Kasumi-1 (cell line): ENCODE measurements around the gene SLC2A10.
"Not testable (repeated sequence)": the region's sequence is repeated elsewhere in the genome, so short reads cannot be mapped to it uniquely, and the experiment has no call there.

ENCODE experiments used
- DNase-seq, 2 experiments: peaks; one replicate each; lab custom pipeline; 2025; lab: John Stamatoyannopoulos, UW

The SLC2A10 gene

GRCh38 chr20:46709459-46710152 is at the start of gene SLC2A10:
Gene SLC2A10 (plus strand): TSS chr20:46709649. CDS start chr20:46709737, 88 bp downstream.
- DNase-seq, result no peak

DNA sequence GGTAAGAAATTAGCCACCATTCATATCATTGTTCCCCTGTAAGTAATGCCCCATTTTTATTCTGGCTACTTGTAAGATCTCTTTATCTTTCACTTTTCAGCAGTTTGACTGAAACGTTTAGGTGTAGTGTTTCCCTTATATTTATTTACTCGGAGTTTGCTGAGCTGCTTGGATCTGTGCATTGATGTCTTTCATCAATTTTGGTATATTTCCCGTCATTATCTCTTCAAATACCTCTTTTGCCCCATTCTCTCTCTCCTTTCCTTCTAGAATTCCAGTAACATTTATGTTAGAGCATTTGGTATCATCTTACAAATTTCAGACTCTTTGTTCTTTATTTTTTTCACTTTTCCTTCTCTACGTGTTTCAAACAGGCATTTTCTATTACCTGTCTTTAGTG is 49.0 kb upstream of the SLC2A10 start:
- DNase-seq, result no peak

- no peak for DNase-seq
Observed at GRCh38 chr20:46661659-46662058, 47.8 kb upstream of the SLC2A10 start.

- DNase-seq, result no peak
Observed at GRCh38 chr20:46663531-46663930, 45.9 kb upstream of the SLC2A10 start.

GRCh38 chr20:46665602-46666001 is 43.8 kb upstream of the SLC2A10 start:
- no peak for DNase-seq

DNA sequence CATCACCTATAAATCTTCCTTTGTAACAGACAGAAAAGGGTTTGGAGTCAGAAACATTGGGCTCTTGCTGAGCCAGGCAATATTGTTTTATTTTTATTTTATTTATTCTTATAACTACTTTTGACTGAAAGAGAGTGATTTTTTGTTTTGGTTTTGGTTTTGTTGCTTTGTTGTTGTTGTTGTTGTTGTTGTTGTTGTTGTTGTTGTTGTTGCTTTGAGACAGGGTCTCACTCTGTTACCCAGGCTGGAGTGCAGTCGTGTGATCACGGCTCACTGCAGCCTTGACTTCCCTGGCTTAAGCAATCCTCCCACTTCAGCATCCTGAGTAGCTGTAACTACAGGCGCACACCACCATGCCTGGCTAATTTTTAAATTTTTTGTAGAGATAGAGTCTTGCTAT is 43.1 kb upstream of the SLC2A10 start:
- no peak for DNase-seq

DNA sequence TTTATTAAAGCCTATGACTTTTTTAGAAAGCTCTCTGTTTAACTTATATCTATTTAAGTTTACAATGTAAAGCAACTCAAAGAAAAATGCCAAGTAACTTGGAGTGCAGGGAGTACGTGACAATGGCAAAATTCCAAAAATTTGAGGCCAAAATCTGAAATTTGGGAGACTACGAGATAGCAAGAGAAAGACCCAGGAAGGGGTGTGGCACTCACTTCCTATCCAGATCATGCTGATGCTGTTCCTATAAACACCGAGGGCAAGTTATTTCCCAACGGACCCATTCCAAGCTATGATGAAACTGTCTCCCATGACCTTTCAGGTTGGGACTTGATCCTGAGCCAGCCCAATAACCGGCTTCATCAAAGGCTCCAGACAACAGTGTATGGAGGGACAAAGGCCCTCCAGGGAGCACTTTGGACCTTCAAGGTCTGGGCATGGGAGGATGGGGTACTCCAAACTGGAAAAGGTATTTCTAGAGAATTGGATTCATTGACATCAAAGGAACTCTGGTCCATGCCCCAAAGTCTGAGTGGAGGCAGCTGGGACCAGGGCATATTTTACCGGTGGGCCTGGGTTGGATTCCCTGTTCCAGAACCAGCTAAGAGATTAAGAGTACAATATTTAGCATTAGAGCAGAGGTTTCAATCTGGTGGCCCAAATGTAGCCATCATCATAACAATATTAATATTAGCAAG is 42.5 kb upstream of the SLC2A10 start:
- DNase-seq, result no peak

DNA sequence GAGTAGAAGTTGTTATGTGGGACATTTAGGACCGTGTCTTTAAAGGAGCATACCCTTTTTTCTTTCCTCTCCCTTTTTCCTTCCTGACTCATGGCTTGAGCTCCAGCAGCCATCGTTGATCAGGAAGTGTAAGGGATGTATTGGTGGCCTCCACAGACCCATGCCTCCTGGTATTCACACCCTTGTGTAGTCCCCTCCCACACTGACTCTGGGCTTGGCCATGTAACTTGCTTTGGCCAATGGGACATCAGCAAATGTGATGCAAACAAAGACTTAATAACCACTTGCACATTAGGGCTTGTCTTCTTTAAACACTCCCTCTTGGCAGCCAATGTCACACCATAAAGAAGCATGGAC is 39.2 kb upstream of the SLC2A10 start:
- DNase-seq, result no peak

GRCh38 chr20:46670585-46671584 is 38.6 kb upstream of the SLC2A10 start:
- no peak for DNase-seq

DNA sequence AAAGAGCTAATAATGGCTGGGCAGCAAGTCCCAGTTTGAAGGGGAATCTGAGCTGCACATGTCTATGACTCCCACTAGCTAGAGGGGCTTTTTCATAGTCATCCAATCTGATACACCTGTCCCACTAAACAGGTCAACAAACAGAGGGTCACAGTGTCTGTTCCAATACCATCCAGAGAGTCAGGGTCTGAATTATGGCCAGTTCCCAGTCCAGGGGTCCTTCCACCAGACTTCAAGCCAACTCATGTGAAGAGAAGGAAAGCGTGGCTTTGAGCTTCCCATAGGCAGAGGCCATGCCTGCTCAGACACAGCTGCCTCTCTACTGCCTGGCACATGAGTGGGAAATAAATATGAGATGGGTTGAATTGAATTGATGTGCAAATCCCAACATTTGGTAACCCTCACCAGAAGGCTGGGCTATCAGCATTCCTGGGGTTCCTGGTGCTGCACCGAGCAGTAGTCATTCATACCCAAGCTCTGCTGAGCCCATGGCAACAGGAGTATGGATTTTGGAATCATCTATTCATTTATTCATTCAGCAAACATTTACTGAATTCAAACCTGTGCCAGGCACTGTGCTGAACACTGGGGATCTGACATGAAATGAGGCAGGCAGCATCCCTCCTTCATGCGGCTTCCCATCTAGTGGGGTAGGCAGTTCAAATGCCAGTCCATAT is 37.4 kb upstream of the SLC2A10 start:
- DNase-seq, result no peak

GRCh38 chr20:46672543-46673148 is 36.8 kb upstream of the SLC2A10 start:
- DNase-seq, result no peak

- DNase-seq, result no peak
Observed at GRCh38 chr20:46673394-46674252, 35.8 kb upstream of the SLC2A10 start.

DNA sequence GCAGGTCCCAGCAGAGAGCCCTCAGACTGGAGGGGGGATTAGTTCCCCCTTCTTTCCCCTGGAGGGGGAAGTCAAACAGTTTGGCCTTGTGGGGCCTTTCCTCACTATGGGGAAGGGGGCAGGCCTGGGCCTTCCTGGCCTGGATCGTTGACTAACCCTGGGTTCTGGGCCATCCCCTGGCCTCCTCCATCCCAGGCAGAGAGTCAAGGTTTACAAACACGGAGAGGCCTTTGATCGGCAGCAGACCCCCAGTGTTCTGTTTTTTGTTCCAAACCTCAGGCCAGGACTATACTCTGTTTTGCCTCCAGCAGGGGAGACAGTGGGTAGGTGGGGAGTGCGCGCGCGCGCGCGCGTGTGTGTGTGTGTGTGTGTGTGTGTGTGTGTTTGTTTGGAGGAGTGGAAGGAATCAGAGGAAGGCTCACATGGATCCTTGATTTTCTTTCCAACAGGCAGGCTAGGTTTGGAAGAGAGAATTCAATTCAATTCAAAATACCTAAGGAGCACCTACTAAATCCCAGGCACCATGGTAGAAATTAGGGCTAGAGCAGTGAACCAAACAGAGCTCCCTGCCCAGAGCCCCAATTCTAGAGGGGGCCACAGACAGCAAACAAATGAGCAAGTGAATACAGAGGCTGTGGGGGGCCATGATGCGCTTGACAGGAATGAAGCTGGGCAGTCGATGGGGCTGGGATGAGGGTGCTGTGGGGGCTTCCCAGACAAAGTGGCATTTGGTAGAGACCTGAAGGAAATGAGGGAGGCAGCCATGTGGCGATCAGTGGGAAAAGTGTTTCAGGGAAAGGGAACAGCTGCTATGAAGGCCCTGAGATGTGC is 35.0 kb upstream of the SLC2A10 start:
- no peak for DNase-seq

GRCh38 chr20:46676649-46677316 is 32.7 kb upstream of the SLC2A10 start:
- DNase-seq, result not testable (repeated sequence)

GRCh38 chr20:46677608-46678007 is 31.8 kb upstream of the SLC2A10 start:
- no peak for DNase-seq

DNA sequence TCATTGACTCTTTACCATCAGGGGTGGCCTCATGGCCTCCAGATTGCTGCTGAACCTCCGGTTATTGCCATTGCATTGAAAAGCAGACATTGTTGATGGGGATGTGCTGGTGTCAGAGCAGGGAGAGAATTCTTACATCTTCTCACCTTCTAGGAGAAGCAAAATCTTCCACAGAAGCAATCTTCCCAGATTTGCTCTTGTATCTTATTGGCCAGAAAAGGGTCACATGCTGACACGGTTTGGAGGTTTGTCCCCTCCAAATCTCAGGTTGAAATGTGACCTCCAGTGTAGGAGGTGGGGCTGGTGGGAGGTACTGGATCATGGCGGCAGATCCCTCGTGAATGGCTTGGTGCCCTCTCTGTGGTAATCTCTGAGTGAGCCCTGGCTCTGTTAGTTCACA is 30.9 kb upstream of the SLC2A10 start:
- no peak for DNase-seq

- DNase-seq, result no peak
Observed at GRCh38 chr20:46680684-46681031, 28.8 kb upstream of the SLC2A10 start.

DNA sequence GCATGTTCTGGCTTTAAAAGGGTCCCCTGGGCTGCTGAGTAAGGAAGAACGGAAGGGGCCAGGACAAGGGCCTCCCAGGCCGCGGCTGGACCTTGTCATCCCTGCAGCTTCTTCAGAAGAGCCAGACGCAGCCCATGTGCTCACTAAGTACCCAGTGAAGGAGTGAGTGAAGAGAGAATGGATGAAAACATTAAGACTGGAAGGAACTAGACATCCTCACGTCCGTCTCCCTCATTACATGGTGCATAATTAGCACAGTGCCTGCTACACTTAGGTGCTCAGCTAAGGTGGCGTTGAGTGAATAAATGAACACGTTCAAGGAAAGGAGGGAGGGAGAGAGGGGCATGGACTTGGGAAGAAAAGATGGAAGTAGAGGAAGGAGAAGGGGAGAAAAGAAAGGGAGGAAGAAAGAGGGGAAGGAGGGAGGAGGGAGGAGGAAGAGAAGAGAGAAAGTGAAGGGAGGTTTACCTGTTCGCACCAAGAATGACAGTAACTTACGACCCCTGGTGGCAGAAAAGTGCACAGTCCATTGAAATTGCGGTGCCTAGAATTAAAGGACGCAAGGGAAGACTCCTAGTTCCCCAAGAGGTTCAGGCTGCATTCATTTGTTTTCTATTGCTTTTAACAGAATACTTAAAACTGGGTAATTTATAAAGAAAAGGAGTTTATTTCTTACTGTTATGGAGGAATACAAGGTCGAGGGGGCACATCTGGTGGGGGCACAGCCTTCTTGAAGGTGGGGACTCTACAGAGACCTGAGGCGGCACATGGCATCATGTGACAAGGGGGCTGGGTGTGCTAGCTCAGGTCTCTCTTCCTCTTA is 28.2 kb upstream of the SLC2A10 start:
- peak; percentile 66 to 75 for DNase-seq
